DMS 273 (cell line): Measurements from ENCODE around the gene FAF2.
"Not testable (repeated sequence)": the region's sequence is repeated elsewhere in the genome, so short reads cannot be mapped to it uniquely, and the experiment has no call there.

Source experiments
- DNase-seq: peaks from one replicate; lab custom pipeline; 2025; ENCODE audit not compliant: unreplicated experiment; lab: John Stamatoyannopoulos, UW

FAF2 gene

GRCh38 chr5:176454724-176455394 is 6.7 kb downstream of the FAF2 start:
- no peak for DNase-seq

- DNase-seq, result no peak
Observed at GRCh38 chr5:176458904-176459561, 10.8 kb downstream of the FAF2 start.

GRCh38 chr5:176461349-176461748 is 13.2 kb downstream of the FAF2 start:
- no peak for DNase-seq

GRCh38 chr5:176463113-176463764 is 15.1 kb downstream of the FAF2 start:
- DNase-seq, result no peak

GRCh38 chr5:176466245-176466871 is 18.2 kb downstream of the FAF2 start:
- DNase-seq, result peak; percentile 25

- DNase-seq, result no peak
Observed at GRCh38 chr5:176469296-176469695, 21.1 kb downstream of the FAF2 start.

- DNase-seq, result no peak
Observed at GRCh38 chr5:176470539-176470938, 22.4 kb downstream of the FAF2 start.

GRCh38 chr5:176471098-176471497 is 22.9 kb downstream of the FAF2 start:
- DNase-seq, result no peak

GRCh38 chr5:176473335-176474006 is 25.3 kb downstream of the FAF2 start:
- no peak for DNase-seq

- DNase-seq, result no peak
Observed at GRCh38 chr5:176474476-176474875, 26.3 kb downstream of the FAF2 start.

GRCh38 chr5:176481711-176482110 is 33.5 kb downstream of the FAF2 start:
- no peak for DNase-seq

GRCh38 chr5:176485176-176485575 is 37.0 kb downstream of the FAF2 start:
- no peak for DNase-seq

GRCh38 chr5:176486189-176486757 is 38.1 kb downstream of the FAF2 start:
- DNase-seq, result no peak

GRCh38 chr5:176487160-176487559 is 39.0 kb downstream of the FAF2 start:
- not testable (repeated sequence) for DNase-seq

- no peak for DNase-seq
Observed at GRCh38 chr5:176489077-176489476, 40.9 kb downstream of the FAF2 start.

- DNase-seq, result peak; percentile 14
Observed at GRCh38 chr5:176490301-176490700, 42.1 kb downstream of the FAF2 start.

- no peak for DNase-seq
Observed at GRCh38 chr5:176491101-176491502, 42.9 kb downstream of the FAF2 start.

GRCh38 chr5:176491901-176492300 is 43.7 kb downstream of the FAF2 start:
- DNase-seq, result no peak

- DNase-seq, result no peak
Observed at GRCh38 chr5:176492431-176492830, 44.2 kb downstream of the FAF2 start.

- DNase-seq, result no peak
Observed at GRCh38 chr5:176497852-176498251, 49.7 kb downstream of the FAF2 start.

GRCh38 chr5:176499273-176499672 is 51.1 kb downstream of the FAF2 start:
- DNase-seq, result no peak
